Astrocyte (in vitro differentiated cells and primary cell): ENCODE data around the gene TAF1C.

Experiments
- EZH2 ChIP-seq: IDR thresholded peaks from 2 replicates; pipeline ENCODE4 v1.6.1; 2012; ENCODE audit warnings: mild to moderate bottlenecking, low read length, inconsistent platforms; ENCODE audit not compliant: insufficient read depth
- TF ChIP-seq, protein P1 (sequence below): IDR thresholded peaks from 2 replicates; pipeline ENCODE4 v1.5.1; 2011; ENCODE audit warnings: low read depth, mild to moderate bottlenecking, inconsistent platforms, low read length, moderate library complexity; ENCODE audit not compliant: insufficient read depth

DNA sequence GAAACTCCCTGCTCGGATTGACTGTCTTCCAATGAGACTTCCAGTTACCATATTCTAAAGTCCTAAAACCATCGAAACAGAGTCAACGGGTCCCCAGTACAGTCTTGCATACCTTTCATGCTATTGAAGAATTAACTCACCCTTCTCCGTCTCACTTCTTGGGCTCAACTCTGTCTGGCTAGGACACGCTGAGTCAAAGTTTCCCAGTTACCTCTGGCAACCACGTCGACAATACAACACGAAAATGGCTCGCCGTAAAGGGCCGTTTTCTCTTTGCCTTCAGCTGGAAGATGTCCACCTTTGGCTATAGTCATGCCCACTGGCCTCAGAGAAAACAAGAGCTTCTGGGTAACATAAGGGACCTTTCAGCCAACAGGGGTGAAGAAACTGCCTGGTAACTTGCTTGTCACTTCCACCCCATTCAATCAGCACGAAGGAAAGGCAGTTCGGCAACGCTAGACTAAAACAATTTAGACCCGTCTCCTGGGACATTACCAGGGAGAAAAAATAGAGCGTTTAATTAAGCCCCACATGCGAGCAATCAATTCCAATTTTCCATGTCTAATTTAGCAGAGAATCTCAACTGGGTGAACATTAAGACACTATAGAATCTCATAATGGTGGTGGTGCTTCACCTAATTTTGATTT lies 31.4 kb upstream of the TAF1C start:
- TF ChIP-seq, protein P1, sequence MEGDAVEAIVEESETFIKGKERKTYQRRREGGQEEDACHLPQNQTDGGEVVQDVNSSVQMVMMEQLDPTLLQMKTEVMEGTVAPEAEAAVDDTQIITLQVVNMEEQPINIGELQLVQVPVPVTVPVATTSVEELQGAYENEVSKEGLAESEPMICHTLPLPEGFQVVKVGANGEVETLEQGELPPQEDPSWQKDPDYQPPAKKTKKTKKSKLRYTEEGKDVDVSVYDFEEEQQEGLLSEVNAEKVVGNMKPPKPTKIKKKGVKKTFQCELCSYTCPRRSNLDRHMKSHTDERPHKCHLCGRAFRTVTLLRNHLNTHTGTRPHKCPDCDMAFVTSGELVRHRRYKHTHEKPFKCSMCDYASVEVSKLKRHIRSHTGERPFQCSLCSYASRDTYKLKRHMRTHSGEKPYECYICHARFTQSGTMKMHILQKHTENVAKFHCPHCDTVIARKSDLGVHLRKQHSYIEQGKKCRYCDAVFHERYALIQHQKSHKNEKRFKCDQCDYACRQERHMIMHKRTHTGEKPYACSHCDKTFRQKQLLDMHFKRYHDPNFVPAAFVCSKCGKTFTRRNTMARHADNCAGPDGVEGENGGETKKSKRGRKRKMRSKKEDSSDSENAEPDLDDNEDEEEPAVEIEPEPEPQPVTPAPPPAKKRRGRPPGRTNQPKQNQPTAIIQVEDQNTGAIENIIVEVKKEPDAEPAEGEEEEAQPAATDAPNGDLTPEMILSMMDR: no peak
- no peak for TF ChIP-seq EZH2
